ENCODE results near the gene RPL10A. TPM values are rescaled to one million over a fixed set of nuclear protein-coding genes. Genes with fewer than 3 reads are reported as not detected.
"Not testable (repeated sequence)": the region's sequence is repeated elsewhere in the genome, so short reads cannot be mapped to it uniquely, and the experiment has no call there.

The RPL10A gene
- total RNA-seq, 4 donors from 2014 or later: 1,152 to 2,101 (median 1,461) TPM

DNA sequence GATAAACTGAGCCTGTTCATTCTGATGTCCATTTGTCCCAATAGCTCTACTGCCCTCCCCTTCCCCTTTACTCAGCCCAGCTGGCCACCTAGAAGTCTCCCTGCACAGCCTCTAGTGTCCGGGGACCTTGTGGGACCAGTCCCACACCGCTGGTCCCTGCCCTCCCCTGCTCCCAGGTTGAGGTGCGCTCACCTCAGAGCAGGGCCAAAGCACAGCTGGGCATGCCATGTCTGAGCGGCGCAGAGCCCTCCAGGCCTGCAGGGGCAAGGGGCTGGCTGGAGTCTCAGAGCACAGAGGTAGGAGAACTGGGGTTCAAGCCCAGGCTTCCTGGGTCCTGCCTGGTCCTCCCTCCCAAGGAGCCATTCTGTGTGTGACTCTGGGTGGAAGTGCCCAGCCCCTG, 40.8 kb upstream of the RPL10A start:
- no peak overlapping the region for H3K27ac ChIP-seq
- H3K27me3 ChIP-seq: no peaks in the 10 kb centered on the region
- no peak for DNase-seq
- intact Hi-C loops (cut with DNase I): no loop called here
- no peak overlapping the region for H3K4me3 ChIP-seq
- H3K9me3 ChIP-seq: peaks cover 0 to 26% (median 12%) of the 10 kb centered on the region in 3 donors
- TF ChIP-seq, protein P1, sequence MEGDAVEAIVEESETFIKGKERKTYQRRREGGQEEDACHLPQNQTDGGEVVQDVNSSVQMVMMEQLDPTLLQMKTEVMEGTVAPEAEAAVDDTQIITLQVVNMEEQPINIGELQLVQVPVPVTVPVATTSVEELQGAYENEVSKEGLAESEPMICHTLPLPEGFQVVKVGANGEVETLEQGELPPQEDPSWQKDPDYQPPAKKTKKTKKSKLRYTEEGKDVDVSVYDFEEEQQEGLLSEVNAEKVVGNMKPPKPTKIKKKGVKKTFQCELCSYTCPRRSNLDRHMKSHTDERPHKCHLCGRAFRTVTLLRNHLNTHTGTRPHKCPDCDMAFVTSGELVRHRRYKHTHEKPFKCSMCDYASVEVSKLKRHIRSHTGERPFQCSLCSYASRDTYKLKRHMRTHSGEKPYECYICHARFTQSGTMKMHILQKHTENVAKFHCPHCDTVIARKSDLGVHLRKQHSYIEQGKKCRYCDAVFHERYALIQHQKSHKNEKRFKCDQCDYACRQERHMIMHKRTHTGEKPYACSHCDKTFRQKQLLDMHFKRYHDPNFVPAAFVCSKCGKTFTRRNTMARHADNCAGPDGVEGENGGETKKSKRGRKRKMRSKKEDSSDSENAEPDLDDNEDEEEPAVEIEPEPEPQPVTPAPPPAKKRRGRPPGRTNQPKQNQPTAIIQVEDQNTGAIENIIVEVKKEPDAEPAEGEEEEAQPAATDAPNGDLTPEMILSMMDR (IDR thresholded peaks at IDR 0.05): no peak
- TF ChIP-seq POLR2A (IDR thresholded peaks at IDR 0.05): no peak
- WGBS, 2 donors: no CpG with 5 or more reads among the region's 5 CpGs
- peaks cover 9 to 67% (median 18%) of the 10 kb centered on the region in 3 donors for H3K36me3 ChIP-seq
- H3K4me1 ChIP-seq: peaks cover 0 to 4% (median 0%) of the 10 kb centered on the region in 3 donors

DNA sequence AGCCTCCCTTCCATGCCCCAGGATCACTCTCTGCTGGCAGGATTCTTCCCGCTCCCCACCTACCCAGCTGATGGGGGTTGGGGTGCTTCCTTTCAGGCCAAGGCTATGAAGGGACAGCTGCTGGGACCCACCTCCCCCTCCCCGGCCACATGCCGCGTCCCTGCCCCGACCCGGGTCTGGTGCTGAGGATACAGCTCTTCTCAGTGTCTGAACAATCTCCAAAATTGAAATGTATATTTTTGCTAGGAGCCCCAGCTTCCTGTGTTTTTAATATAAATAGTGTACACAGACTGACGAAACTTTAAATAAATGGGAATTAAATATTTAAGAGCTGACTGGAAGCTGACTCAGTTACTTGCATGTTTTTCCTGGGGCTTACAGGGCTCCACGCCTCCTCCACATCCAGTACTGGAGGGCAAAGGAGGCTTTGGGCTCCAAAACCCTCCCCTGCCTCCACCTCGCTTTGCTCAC, 40.3 kb upstream of the RPL10A start:
- H3K4me1 ChIP-seq: peaks cover 0 to 4% (median 0%) of the 10 kb centered on the region in 3 donors
- TF ChIP-seq, protein P1 (IDR thresholded peaks at IDR 0.05): no peak
- TF ChIP-seq POLR2A (IDR thresholded peaks at IDR 0.05): no peak
- peaks cover 9 to 63% (median 14%) of the 10 kb centered on the region in 3 donors for H3K36me3 ChIP-seq
- no peak overlapping the region for H3K4me3 ChIP-seq
- 75 to 85% methylated on average over 6 to 8 of the region's 9 CpGs for WGBS, 2 donors
- H3K27ac ChIP-seq: no peak overlapping the region
- peaks cover 0 to 26% (median 12%) of the 10 kb centered on the region in 3 donors for H3K9me3 ChIP-seq
- no peak for DNase-seq
- no peaks in the 10 kb centered on the region for H3K27me3 ChIP-seq
- intact Hi-C loops (cut with DNase I): no loop called here

DNA sequence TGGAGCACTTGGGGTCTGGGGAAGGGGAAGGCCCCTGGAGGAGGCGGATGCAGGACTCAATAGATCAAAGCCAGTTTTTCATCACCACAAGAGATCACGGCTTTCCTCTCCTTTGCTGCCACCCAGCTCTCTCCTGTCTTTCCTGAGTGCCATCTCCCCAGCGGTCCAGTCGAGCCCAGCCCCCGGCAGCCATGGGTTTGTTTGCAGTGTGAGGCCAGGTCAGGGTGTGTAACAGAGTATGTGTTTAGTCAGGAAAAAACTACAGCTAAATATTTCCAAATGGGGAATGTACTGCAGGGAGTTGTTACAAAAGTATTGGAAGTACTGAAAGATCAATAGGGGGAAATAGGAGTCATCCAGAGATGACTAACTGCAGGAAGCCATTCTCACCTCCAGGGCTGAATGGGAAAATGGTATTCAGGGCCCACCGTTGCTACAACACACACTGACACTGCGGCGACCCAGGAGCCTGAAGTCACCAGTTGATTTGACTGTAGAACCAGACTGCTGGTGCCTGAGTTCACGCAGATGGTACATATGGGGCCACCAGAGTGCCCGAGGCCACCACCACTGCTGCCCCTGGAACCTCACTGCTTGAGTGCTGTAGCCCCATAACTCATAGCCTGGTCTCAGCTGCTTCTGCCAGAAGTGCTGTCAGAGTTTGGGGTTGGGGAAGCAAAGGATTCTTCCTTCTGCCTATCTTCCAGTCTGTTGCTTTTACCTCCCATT, 39.6 kb upstream of the RPL10A start:
- intact Hi-C loops (cut with DNase I): no loop called here
- WGBS, 2 donors: 84 to 87% methylated on average over 7 to 9 of the region's 10 CpGs

DNA sequence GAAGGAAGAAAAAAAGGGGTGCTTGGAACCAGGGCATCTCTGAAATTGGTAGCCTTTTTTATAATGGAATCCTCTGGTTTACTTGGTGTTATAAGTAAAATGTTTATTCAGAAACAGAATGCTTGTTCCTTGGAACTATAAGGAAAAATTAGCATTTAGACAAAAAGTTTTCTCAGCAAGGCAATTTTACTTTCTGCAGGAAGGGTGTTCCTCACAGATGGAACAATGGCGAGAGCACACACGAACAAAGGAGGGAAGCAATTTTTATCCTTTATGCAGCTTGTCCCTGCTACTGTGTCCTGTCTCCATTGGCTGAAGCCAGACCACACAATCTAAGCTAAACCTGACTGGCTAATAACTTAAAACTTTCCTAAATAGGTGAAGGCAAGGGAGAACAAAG, 38.7 kb upstream of the RPL10A start:
- WGBS, 2 donors: 91 to 92% methylated on average over 2 of the region's 2 CpGs
- peaks cover 0 to 4% (median 0%) of the 10 kb centered on the region in 3 donors for H3K4me1 ChIP-seq
- H3K27ac ChIP-seq: no peak overlapping the region
- intact Hi-C loops (cut with DNase I): no loop called here
- peaks cover 0 to 26% (median 12%) of the 10 kb centered on the region in 3 donors for H3K9me3 ChIP-seq
- H3K36me3 ChIP-seq: peaks cover 4 to 47% (median 5%) of the 10 kb centered on the region in 3 donors
- no peak for TF ChIP-seq POLR2A (IDR thresholded peaks at IDR 0.05)
- TF ChIP-seq, protein P1 (IDR thresholded peaks at IDR 0.05): no peak
- H3K4me3 ChIP-seq: no peak overlapping the region
- no peak for DNase-seq
- H3K27me3 ChIP-seq: no peaks in the 10 kb centered on the region

More for the DNA sequence above, 39.6 kb upstream of the RPL10A start:
- Histone ChIP-seq H3K4me3 (no peak overlapping the region), H3K9me3 (peaks cover 0 to 26% (median 12%) of the 10 kb centered on the region in 3 donors), H3K36me3 (peaks cover 9 to 56% (median 14%) of the 10 kb centered on the region in 3 donors), H3K27me3 (no peaks in the 10 kb centered on the region), H3K4me1 (peaks cover 0 to 4% (median 0%) of the 10 kb centered on the region in 3 donors), H3K27ac (no peak overlapping the region)
- DNase-seq: no peak
- TF ChIP-seq, protein P1 (IDR thresholded peaks at IDR 0.05): no peak
- TF ChIP-seq POLR2A (IDR thresholded peaks at IDR 0.05): no peak

DNA sequence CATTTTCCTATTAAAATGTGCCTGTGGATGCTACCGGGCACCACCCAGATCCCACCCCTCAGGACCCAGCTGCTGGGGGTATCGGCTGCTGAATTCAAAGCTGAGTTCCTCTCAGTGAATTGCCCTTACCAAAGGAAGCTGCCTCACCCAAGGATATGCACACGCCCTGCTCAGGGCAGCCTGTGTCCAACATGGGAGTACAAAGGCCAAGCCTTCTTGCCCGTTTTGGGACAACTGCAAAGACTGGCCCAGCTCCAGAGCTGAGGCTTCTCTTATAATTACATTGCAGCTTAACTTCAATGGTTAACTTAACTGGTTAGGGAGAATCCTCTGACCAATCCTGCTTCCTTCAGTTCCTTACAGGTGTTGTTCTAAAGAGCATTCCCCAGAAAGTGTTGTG, 35.9 kb upstream of the RPL10A start:
- no peak for TF ChIP-seq POLR2A (IDR thresholded peaks at IDR 0.05)
- TF ChIP-seq, protein P1 (IDR thresholded peaks at IDR 0.05): no peak
- WGBS, 2 donors: 47 to 56% methylated on average over 4 of the region's 4 CpGs
- DNase-seq: no peak
- peaks cover 0 to 26% (median 12%) of the 10 kb centered on the region in 3 donors for H3K9me3 ChIP-seq
- no peaks in the 10 kb centered on the region for H3K4me1 ChIP-seq
- H3K36me3 ChIP-seq: peaks cover 0 to 19% (median 0%) of the 10 kb centered on the region in 3 donors
- no peak overlapping the region for H3K27ac ChIP-seq
- no peak overlapping the region for H3K4me3 ChIP-seq
- intact Hi-C loops (cut with DNase I): no loop called here
- H3K27me3 ChIP-seq: no peaks in the 10 kb centered on the region

DNA sequence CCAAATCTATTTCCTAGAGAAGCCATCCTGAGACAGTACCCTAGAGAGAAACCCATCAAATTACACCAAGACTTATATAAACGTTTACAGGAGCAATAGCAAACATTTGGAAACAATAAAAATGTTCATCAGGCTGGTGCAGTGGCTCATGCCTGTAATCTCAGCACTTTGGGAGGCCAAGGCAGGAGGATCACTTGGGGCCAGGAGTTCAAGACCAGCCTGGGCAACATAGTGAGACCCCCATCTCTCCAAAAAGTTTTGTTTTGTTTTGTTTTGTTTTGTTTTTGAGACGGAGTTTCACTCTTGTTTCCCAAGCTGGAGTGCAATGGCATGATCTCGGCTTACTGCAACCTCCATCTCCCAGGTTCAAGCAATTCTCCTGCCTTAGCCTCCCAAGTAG, 35.5 kb upstream of the RPL10A start:
- WGBS, 2 donors: 56 to 68% methylated on average over 3 of the region's 3 CpGs
- H3K4me3 ChIP-seq; DNase-seq; H3K27ac ChIP-seq; intact Hi-C loops (cut with DNase I); H3K27me3 ChIP-seq; H3K4me1 ChIP-seq: not testable (repeated sequence)
- Histone ChIP-seq H3K9me3 (peaks cover 0 to 26% (median 12%) of the 10 kb centered on the region in 3 donors), H3K36me3 (peaks cover 0 to 15% (median 0%) of the 10 kb centered on the region in 3 donors)
